H1 (cell line): ENCODE measurements around the gene KCNMB2. TPM values are rescaled to one million over a fixed set of nuclear protein-coding genes. Genes with fewer than 3 reads are reported as not detected.

ENCODE experiments used
- CTCF ChIA-PET: fragments of 300-600 bp; sonication (Branson Sonifier 250); formaldehyde crosslinking; loops from one replicate; lab custom pipeline; 2021; ENCODE audit not compliant: partially characterized antibody; lab: Charles Lee
- POLR2A ChIA-PET: fragments of 300-600 bp; sonication (Branson Sonifier 250); formaldehyde crosslinking; loops from one replicate; lab custom pipeline; 2021; ENCODE audit warnings: inconsistent platforms; ENCODE audit not compliant: partially characterized antibody; lab: Charles Lee
- DNase-seq, 2 experiments: peaks; one replicate each; pipeline versions ENCODE4 v3.0.0 to v3.0.0-alpha.2; 2010 to 2022; ENCODE audit warnings: low spot score in 2 of 2, low read depth in 1 of 2, mixed read lengths in 1 of 2
- FAIRE-seq: peaks from 2 replicates; lab custom pipeline; 2011; peaks lifted over from hg19 to GRCh38; lab: Jason Lieb, UNC
- H2AFZ ChIP-seq: 2 replicates; pipeline ENCODE4 v1.8.1; 2012; ENCODE audit warnings: low read length, inconsistent platforms
- H2AK5ac ChIP-seq: 2 replicates; pipeline ENCODE4 v1.6.1; 2013; ENCODE audit warnings: low read depth, low read length
- H2BK120ac ChIP-seq: replicated peaks from 2 replicates; pipeline ENCODE3; 2013; ENCODE audit warnings: low read depth, low read length, inconsistent platforms
- H2BK12ac ChIP-seq: 2 replicates; pipeline ENCODE4 v1.6.1; 2013; ENCODE audit warnings: low read depth, low read length
- H2BK15ac ChIP-seq: 2 replicates; pipeline ENCODE4 v1.6.1; 2013; ENCODE audit warnings: low read length
- H2BK20ac ChIP-seq: 2 replicates; pipeline ENCODE4 v1.6.1; 2013; ENCODE audit warnings: low read length
- H2BK5ac ChIP-seq: 2 replicates; pipeline ENCODE4 v1.6.1; 2013; ENCODE audit warnings: low read depth, low read length
- H3K14ac ChIP-seq: 2 replicates; pipeline ENCODE4 v1.6.1; 2013; ENCODE audit warnings: inconsistent platforms; ENCODE audit not compliant: insufficient read length
- H3K18ac ChIP-seq: 2 replicates; pipeline ENCODE4 v1.6.1; 2013; ENCODE audit warnings: low read length; ENCODE audit errors: extremely low read depth
- H3K23ac ChIP-seq: 2 replicates; pipeline ENCODE4 v1.6.1; 2013; ENCODE audit warnings: inconsistent platforms; ENCODE audit not compliant: insufficient read length
- H3K23me2 ChIP-seq: 2 replicates; pipeline ENCODE4 v1.6.1; 2013; ENCODE audit warnings: low read depth, low read length
- H3K27ac ChIP-seq: 2 replicates; pipeline ENCODE4 v1.6.1; 2011; ENCODE audit warnings: low read depth, low read length, inconsistent platforms
- H3K27me3 ChIP-seq, 4 experiments: replicated peaks in 1 of 4; 1 replicate in 1 of 4; 2 replicates in 3 of 4; pipeline versions ENCODE4 v1.6.1 to v1.8.1; 2011 to 2013; ENCODE audit warnings: low read length in 3 of 4, mild to moderate bottlenecking in 3 of 4, inconsistent platforms in 2 of 4, mixed read lengths in 2 of 4, moderate library complexity in 1 of 4; ENCODE audit not compliant: control insufficient read depth in 3 of 4, insufficient read depth in 3 of 4; ENCODE audit errors: extremely low read depth in 1 of 4
- H3K36me3 ChIP-seq, 4 experiments: 2 replicates each; pipeline versions ENCODE4 v1.6.1 to v1.8.1; 2011 to 2013; ENCODE audit warnings: mild to moderate bottlenecking in 4 of 4, low read length in 3 of 4, moderate library complexity in 2 of 4, control low read depth in 1 of 4, inconsistent platforms in 1 of 4; ENCODE audit not compliant: insufficient read depth in 4 of 4, control insufficient read depth in 2 of 4
- H3K4ac ChIP-seq: replicated peaks from 2 replicates; pipeline ENCODE3; 2013; ENCODE audit warnings: low read length, low read depth, mixed read lengths, inconsistent platforms; ENCODE audit not compliant: insufficient read length
- H3K4me1 ChIP-seq, 4 experiments: replicated peaks in 1 of 4; 1 replicate in 1 of 4; 2 replicates in 3 of 4; pipeline versions ENCODE4 v1.6.1 to v1.8.1; 2011 to 2013; ENCODE audit warnings: low read length in 3 of 4, inconsistent platforms in 2 of 4, mixed read lengths in 1 of 4; ENCODE audit not compliant: insufficient read depth in 4 of 4, control insufficient read depth in 3 of 4
- H3K4me2 ChIP-seq, 2 experiments: 2 replicates each; pipeline versions ENCODE4 v1.6.1 to v1.8.1; 2011 to 2013; ENCODE audit warnings: low read depth in 2 of 2, low read length in 2 of 2, control low read depth in 1 of 2, inconsistent platforms in 1 of 2, mild to moderate bottlenecking in 1 of 2; ENCODE audit not compliant: insufficient read depth in 1 of 2
- H3K4me3 ChIP-seq, 4 experiments: fragments of 200-600, 300-600 bp in 1 of 4; sonication (generic), shearing (Covaris generic), sonication (Bioruptor Twin) in 1 of 4; 2 replicates each; pipeline versions ENCODE4 v1.5.1 to v1.8.1; 2011 to 2016; ENCODE audit warnings: low read length in 4 of 4, low read depth in 3 of 4, control low read depth in 2 of 4, inconsistent platforms in 2 of 4, mild to moderate bottlenecking in 2 of 4, mixed read lengths in 1 of 4, moderate library complexity in 1 of 4; ENCODE audit not compliant: insufficient read depth in 2 of 4; ENCODE audit errors: extremely low read depth in 1 of 4
- H3K56ac ChIP-seq: replicated peaks from 2 replicates; pipeline ENCODE3; 2013; ENCODE audit warnings: low read depth, mild to moderate bottlenecking, mixed read lengths, low read length, inconsistent platforms; ENCODE audit not compliant: insufficient read length
- H3K79me1 ChIP-seq: 2 replicates; pipeline ENCODE4 v1.6.1; 2013; ENCODE audit warnings: low read depth, low read length, control low read depth
- H3K79me2 ChIP-seq, 2 experiments: 2 replicates each; pipeline versions ENCODE4 v1.6.1 to v1.8.1; 2012 to 2013; ENCODE audit warnings: low read length in 2 of 2, mild to moderate bottlenecking in 2 of 2, inconsistent platforms in 1 of 2; ENCODE audit not compliant: insufficient read depth in 2 of 2, control insufficient read depth in 1 of 2
- H3K9ac ChIP-seq, 4 experiments: replicated peaks in 1 of 4; 1 replicate in 1 of 4; 2 replicates in 3 of 4; pipeline versions ENCODE4 v1.6.1 to v1.8.1; 2011 to 2013; ENCODE audit warnings: low read depth in 3 of 4, low read length in 3 of 4, control low read depth in 2 of 4, mild to moderate bottlenecking in 2 of 4, moderate library complexity in 2 of 4, inconsistent platforms in 1 of 4; ENCODE audit errors: extremely low read depth in 1 of 4
- H3K9me3 ChIP-seq, 2 experiments: 2 replicates each; pipeline versions ENCODE4 v1.6.1 to v1.8.1; 2012 to 2013; ENCODE audit warnings: mild to moderate bottlenecking in 2 of 2, moderate library complexity in 2 of 2, control low read depth in 1 of 2, inconsistent platforms in 1 of 2, low read depth in 1 of 2, low read length in 1 of 2, mixed read lengths in 1 of 2; ENCODE audit not compliant: insufficient read depth in 2 of 2
- H4K20me1 ChIP-seq, 2 experiments: replicated peaks in 1 of 2; 2 replicates each; pipeline versions ENCODE3 to v1.8.1; 2011 to 2013; ENCODE audit warnings: inconsistent platforms in 2 of 2, low read length in 2 of 2, mild to moderate bottlenecking in 1 of 2; ENCODE audit not compliant: insufficient read depth in 2 of 2, control insufficient read depth in 1 of 2
- H4K5ac ChIP-seq: 2 replicates; pipeline ENCODE4 v1.6.1; 2013; ENCODE audit warnings: low read length, low read depth, mixed read lengths, inconsistent platforms; ENCODE audit not compliant: insufficient read length
- H4K8ac ChIP-seq: 2 replicates; pipeline ENCODE4 v1.8.0; 2013; ENCODE audit warnings: mild to moderate bottlenecking, moderate library complexity, low read length, inconsistent platforms; ENCODE audit not compliant: insufficient read depth; ENCODE audit errors: extremely low read depth
- H4K91ac ChIP-seq: replicated peaks from 2 replicates; pipeline ENCODE3; 2013; ENCODE audit warnings: low read length, mixed read lengths, inconsistent platforms; ENCODE audit not compliant: insufficient read length
- ATF2 ChIP-seq: IDR thresholded peaks from 2 replicates; pipeline ENCODE4 v1.6.1; 2012; ENCODE audit warnings: low read length, inconsistent platforms
- CTCF ChIP-seq, 3 experiments: IDR thresholded peaks; 1 replicate in 2 of 3; 2 replicates in 1 of 3; pipeline versions ENCODE4 v1.5.1 to v1.6.1; 2011; ENCODE audit warnings: low read length in 3 of 3, mild to moderate bottlenecking in 3 of 3, inconsistent platforms in 2 of 3, low read depth in 1 of 3, moderate library complexity in 1 of 3; ENCODE audit not compliant: insufficient read depth in 1 of 3; ENCODE audit errors: control extremely low read depth in 1 of 3
- E2F6 ChIP-seq: IDR thresholded peaks from 2 replicates; pipeline ENCODE4 v1.6.1; 2012; ENCODE audit warnings: inconsistent platforms
- EP300 ChIP-seq, 2 experiments: IDR thresholded peaks; 1 replicate in 1 of 2; 2 replicates in 1 of 2; pipeline ENCODE4 v1.6.1; 2011 to 2012; ENCODE audit warnings: low read depth in 2 of 2, low read length in 2 of 2, mild to moderate bottlenecking in 2 of 2, borderline replicate concordance in 1 of 2, inconsistent platforms in 1 of 2, moderate library complexity in 1 of 2
- EZH2 ChIP-seq: fragments of 200-600 bp; sonication (generic); IDR thresholded peaks from 2 replicates; pipeline ENCODE4 v1.7.1; 2012; ENCODE audit warnings: low read depth, mild to moderate bottlenecking, moderate library complexity, low read length, inconsistent platforms; ENCODE audit not compliant: severe bottlenecking
- HDAC6 ChIP-seq: IDR thresholded peaks from one replicate; pipeline ENCODE4 v1.7.1; 2012; ENCODE audit warnings: low read depth, mild to moderate bottlenecking, inconsistent platforms, low read length, moderate library complexity
- POLR2AphosphoS5 ChIP-seq: IDR thresholded peaks from 2 replicates; pipeline ENCODE4 v1.6.1; 2011; ENCODE audit warnings: low read depth, low read length
- RXRA ChIP-seq: IDR thresholded peaks from 2 replicates; pipeline ENCODE4 v1.6.1; 2011; ENCODE audit warnings: low read depth, mild to moderate bottlenecking, low read length, moderate library complexity; ENCODE audit not compliant: insufficient read depth
- SIN3A ChIP-seq, 2 experiments: IDR thresholded peaks in 1 of 2; conservative IDR thresholded peaks in 1 of 2; 2 replicates each; pipeline ENCODE4 v1.6.1; 2011 to 2012; ENCODE audit warnings: low read length in 2 of 2, improper control_type of control experiment in 1 of 2, low read depth in 1 of 2, mild to moderate bottlenecking in 1 of 2
- polyA plus RNA-seq, 7 experiments: library from polyadenylated mRNA; depleted of rRNA in 3 of 7; stranded (reverse) in 5 of 7; unstranded in 2 of 7; fragments of >200 nt in 5 of 7; fragments of 200-250 nt in 2 of 7; gene quantifications; 1 replicate in 5 of 7; 2 replicates in 1 of 7; 4 replicates in 1 of 7; pipeline versions ENCODE4 v1.2.1 to v1.2.3, GENCODE V29; 2011 to 2013; ENCODE audit warnings: missing spikeins in 2 of 7, mixed read lengths in 2 of 7
- total RNA-seq: library from RNA; stranded (reverse); fragmentation: NEBNext Ultra II Directional; extraction: Animal tissue kit (Norgen Biotek cat#: 25700); gene quantifications from 2 replicates; pipeline ENCODE4 v1.2.1, GENCODE V29; 2021

The KCNMB2 gene
- total and polyA plus RNA-seq, 2 of the 8 experiments (the other 6 are each of a cell fraction or from before 2014, with no cell fraction given), result not detected

- H3K4ac ChIP-seq, result no peak overlapping the region
- no peak overlapping the region for H3K27ac ChIP-seq
- H3K4me1 ChIP-seq, result no peaks in the 10 kb centered on the region
- H4K20me1 ChIP-seq, result no peaks in the 10 kb centered on the region
- H4K91ac ChIP-seq, result no peak overlapping the region
- no peak overlapping the region for H3K9ac ChIP-seq
- no peak overlapping the region for H3K56ac ChIP-seq
- no peak overlapping the region for H3K23ac ChIP-seq
- no peaks in the 10 kb centered on the region for H3K36me3 ChIP-seq
- no peak overlapping the region for H2BK20ac ChIP-seq
- no peak overlapping the region for H3K18ac ChIP-seq
- 0 out of 4 replicates have a peak, but pooled peaks cover 4 to 10% of the 10 kb centered on the region in 2 experiments for H3K9me3 ChIP-seq
- H2BK120ac ChIP-seq, result no peak overlapping the region
- H3K4me3 ChIP-seq, result no peak overlapping the region
- H3K27me3 ChIP-seq, result no peaks in the 10 kb centered on the region
- H3K23me2 ChIP-seq, result no peaks in the 10 kb centered on the region
- H4K8ac ChIP-seq, result no peak overlapping the region
- DNase-seq (no peak), FAIRE-seq (no peak)
- no peak overlapping the region for H3K4me2 ChIP-seq
- POLR2A ChIA-PET, result interaction anchor here (1.3 kb wide), 1 partner anchor 9 kb away, joined by 4 read pairs; no protein-coding TSS in a partner anchor
- H3K14ac ChIP-seq, result no peak overlapping the region
- H2BK15ac ChIP-seq, result no peak overlapping the region
- no peaks in the 10 kb centered on the region for H3K79me1 ChIP-seq
- H2AK5ac ChIP-seq, result no peak overlapping the region
- H2BK5ac ChIP-seq, result no peak overlapping the region
- H4K5ac ChIP-seq, result no peak overlapping the region
- no peak overlapping the region for H2AFZ ChIP-seq
- no peak overlapping the region for H2BK12ac ChIP-seq
- no peaks in the 10 kb centered on the region for H3K79me2 ChIP-seq
- CTCF ChIA-PET, result no interaction called here
- TF ChIP-seq SIN3A (conservative IDR thresholded peaks at IDR 0.05 in 1 of 2, IDR thresholded peaks at IDR 0.05 in 1 of 2; ENCODE audit: low read depth in 1 of 2, low read length in 2 of 2) (no peak), POLR2AphosphoS5 (no peak), CTCF (IDR thresholded peaks at IDR 0.05; ENCODE audit: control extremely low read depth in 1 of 3, insufficient read depth in 1 of 3, low read depth in 1 of 3, low read length in 3 of 3) (no peak), RXRA (no peak), EP300 (IDR thresholded peaks at IDR 0.05; ENCODE audit: borderline replicate concordance in 1 of 2, low read depth in 2 of 2, low read length in 2 of 2) (no peak), EZH2 (no peak), ATF2 (no peak), E2F6 (no peak), HDAC6 (no peak)
Measured at GRCh38 chr3:178841011-178841410, 304.8 kb downstream of the KCNMB2 start.
